ENCODE measurements around the gene BRD9. TPM values are rescaled to one million over a fixed set of nuclear protein-coding genes. Genes with fewer than 3 reads are reported as not detected.
A peak's percentile ranks its signal among the peaks of the same experiment; 100 is the strongest.
"Not testable (repeated sequence)": the region's sequence is repeated elsewhere in the genome, so short reads cannot be mapped to it uniquely, and the experiment has no call there.

BRD9 gene
- total RNA-seq, 2 experiments from 2014 or later: 52.3 to 54.0 TPM

DNA sequence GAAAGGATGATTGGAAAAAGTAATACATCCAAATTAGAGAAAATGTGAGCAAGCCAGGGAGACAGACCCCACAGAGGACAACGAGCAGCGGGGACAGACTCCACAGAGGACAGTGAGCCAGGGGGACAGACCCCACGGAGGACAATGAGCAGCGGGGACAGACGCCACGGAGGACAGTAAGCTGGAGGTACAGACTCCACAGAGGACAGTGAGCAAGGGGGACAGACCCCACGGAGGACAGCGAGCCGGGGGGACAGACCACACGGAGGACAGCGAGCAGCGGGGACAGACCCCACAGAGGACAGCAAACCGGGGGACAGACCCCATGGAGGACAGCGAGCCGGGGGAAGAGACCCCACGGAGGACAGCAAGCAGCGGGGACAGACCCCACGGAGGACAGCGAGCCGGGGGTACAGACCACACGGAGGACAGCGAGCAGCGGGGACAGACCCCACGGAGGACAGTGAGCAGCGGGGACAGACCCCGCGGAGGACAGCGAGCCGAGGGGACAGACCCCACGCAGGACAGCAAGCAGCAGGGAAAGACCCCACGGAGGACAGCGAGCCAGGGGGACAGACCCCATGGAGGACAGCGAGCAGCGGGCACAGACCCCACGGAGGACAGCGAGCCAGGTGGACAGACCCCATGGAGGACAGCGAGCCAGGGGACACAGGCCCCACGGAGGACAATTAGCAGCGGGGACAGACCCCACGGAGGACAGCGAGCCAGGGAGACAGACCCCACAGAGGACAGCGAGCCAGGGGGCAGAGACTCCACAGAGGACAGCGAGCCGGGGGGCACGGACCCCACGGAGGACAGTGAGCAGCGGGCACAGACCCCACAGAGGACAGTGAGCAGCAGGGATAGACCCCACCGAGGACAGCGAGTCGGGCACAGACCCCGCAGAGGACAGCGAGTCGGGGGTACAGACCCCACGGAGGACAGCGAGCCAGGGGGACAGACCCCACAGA lies 39.9 kb downstream of the BRD9 start:
- Mint-ChIP-seq H3K4me3 (no peak overlapping the region), H3K4me1 (no peaks in the 10 kb centered on the region), H3K27ac (no peak overlapping the region), H3K27me3 (no peaks in the 10 kb centered on the region), H3K36me3 (ENCODE audit: low read depth) (no peaks in the 10 kb centered on the region), H3K9me3 (no peaks in the 10 kb centered on the region)
- ChIA-PET POLR2A (no interaction called here), CTCF (no interaction called here)
- no peak for DNase-seq

DNA sequence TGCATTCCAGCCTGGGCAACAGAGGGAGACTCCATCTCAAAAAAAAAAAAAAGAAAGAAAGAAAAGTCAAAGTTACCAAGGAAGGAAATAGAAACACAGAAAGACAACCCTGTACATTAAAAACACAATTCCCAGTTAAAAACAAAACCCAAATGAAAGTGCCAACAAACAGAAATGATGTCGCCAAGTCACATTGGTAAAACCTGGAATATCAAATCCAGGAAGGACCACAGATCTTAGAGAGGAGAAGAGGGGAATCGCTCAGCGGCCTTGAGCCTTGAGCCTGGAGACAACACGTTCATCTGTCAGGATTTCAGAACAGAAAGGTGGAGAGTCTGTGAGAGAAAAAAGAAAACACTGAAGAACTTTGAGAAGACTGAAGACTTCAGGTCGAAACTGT lies 40.6 kb downstream of the BRD9 start:
- Mint-ChIP-seq H3K9me3 (no peaks in the 10 kb centered on the region), H3K36me3 (ENCODE audit: low read depth) (no peaks in the 10 kb centered on the region), H3K4me1 (no peaks in the 10 kb centered on the region), H3K4me3 (no peak overlapping the region), H3K27me3 (no peaks in the 10 kb centered on the region), H3K27ac (no peak overlapping the region)
- DNase-seq: no peak
- ChIA-PET POLR2A (no interaction called here), CTCF (no interaction called here)

DNA sequence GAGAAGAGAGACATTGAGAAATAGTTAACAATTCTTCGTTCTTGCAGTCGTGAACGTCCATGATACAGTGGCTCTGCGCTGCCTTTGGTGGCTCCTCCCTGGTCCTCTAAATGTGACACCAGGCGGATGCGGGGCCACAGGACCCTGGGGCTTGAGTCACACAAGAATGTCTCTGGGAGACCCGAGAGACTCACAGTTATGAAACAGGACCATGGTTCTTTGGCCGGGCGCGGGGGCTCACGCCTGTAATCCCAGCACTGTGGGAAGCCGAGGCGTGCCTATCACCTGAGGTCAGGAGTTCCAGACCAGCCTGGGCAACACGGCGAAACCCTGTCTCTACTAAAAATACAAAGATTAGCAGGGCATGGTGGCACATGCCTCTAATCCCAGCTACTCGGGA lies 41.0 kb downstream of the BRD9 start:
- Mint-ChIP-seq H3K27ac (no peak overlapping the region), H3K9me3 (no peaks in the 10 kb centered on the region), H3K36me3 (ENCODE audit: low read depth) (no peaks in the 10 kb centered on the region), H3K4me1 (peaks cover 3% of the 10 kb centered on the region), H3K4me3 (no peak overlapping the region), H3K27me3 (no peaks in the 10 kb centered on the region)
- ChIA-PET POLR2A (no interaction called here), CTCF (no interaction called here)
- no peak for DNase-seq

- H3K27me3 Mint-ChIP-seq: no peaks in the 10 kb centered on the region
- no peaks in the 10 kb centered on the region for H3K36me3 Mint-ChIP-seq (ENCODE audit: low read depth)
- CTCF ChIA-PET: no interaction called here
- no peak for DNase-seq
- no peak overlapping the region for H3K4me3 Mint-ChIP-seq
- H3K4me1 Mint-ChIP-seq: peaks cover 4% of the 10 kb centered on the region
- H3K9me3 Mint-ChIP-seq: no peaks in the 10 kb centered on the region
- no peak overlapping the region for H3K27ac Mint-ChIP-seq
- POLR2A ChIA-PET: no interaction called here
Measured at GRCh38 chr5:851076-851475, 41.5 kb downstream of the BRD9 start.

GRCh38 chr5:850511-851006 lies 42.0 kb downstream of the BRD9 start, which contains the start of gene ZDHHC11:
Gene ZDHHC11, minus strand, starts transcription at chr5:850986. Its CDS starts 384 bp downstream, at chr5:850602.
- Mint-ChIP-seq H3K4me3 (no peak within 1 kb of the TSS), H3K27me3 (no peaks in the 10 kb centered on the region), H3K4me1 (peaks cover 4% of the 10 kb centered on the region), H3K36me3 (ENCODE audit: low read depth) (no peaks in the 10 kb centered on the region), H3K9me3 (no peaks in the 10 kb centered on the region), H3K27ac (no peak within 1 kb of the TSS)
- POLR2A ChIA-PET: no interaction called here
- CTCF ChIA-PET: no interaction called here
- DNase-seq: no peak

- ChIA-PET POLR2A (no interaction called here), CTCF (no interaction called here)
- Mint-ChIP-seq H3K27ac (no peak overlapping the region), H3K4me1 (peaks cover 4% of the 10 kb centered on the region), H3K9me3 (no peaks in the 10 kb centered on the region), H3K27me3 (no peaks in the 10 kb centered on the region), H3K4me3 (no peak overlapping the region), H3K36me3 (ENCODE audit: low read depth) (no peaks in the 10 kb centered on the region)
- DNase-seq: no peak
Measured at GRCh38 chr5:849651-850301, 42.8 kb downstream of the BRD9 start.

DNA sequence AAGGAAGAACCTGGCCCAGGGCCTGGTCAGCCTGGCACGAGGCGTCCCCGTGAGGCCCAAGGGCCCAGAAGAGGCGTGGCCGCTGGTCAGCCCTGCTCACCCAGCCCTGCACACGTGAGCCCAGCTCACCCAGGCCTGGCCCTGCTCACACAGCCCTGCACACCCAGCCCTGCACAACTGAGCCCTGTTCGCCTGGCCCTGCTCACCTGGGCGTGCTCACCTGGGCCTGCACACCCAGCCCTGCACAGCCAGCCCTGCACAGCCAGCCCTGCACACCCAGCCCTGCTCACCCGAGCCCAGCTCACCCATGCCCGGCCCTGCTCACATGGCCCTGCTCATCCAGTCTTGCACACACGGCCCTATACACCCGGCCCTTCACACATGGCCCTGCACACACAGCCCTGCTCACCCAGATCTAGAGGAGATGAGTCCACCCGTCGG lies 43.9 kb downstream of the BRD9 start:
- DNase-seq: no peak
- no peaks in the 10 kb centered on the region for H3K9me3 Mint-ChIP-seq
- H3K4me1 Mint-ChIP-seq: peaks cover 4% of the 10 kb centered on the region
- no peak overlapping the region for H3K4me3 Mint-ChIP-seq
- no peak overlapping the region for H3K27ac Mint-ChIP-seq
- CTCF ChIA-PET: no interaction called here
- no peaks in the 10 kb centered on the region for H3K36me3 Mint-ChIP-seq (ENCODE audit: low read depth)
- POLR2A ChIA-PET: no interaction called here
- no peaks in the 10 kb centered on the region for H3K27me3 Mint-ChIP-seq

- POLR2A ChIA-PET; H3K4me1 Mint-ChIP-seq; CTCF ChIA-PET; H3K27me3 Mint-ChIP-seq; H3K9me3 Mint-ChIP-seq; DNase-seq; H3K4me3 Mint-ChIP-seq; H3K36me3 Mint-ChIP-seq (ENCODE audit: low read depth); H3K27ac Mint-ChIP-seq: not testable (repeated sequence)
Measured at GRCh38 chr5:847736-848135, 44.9 kb downstream of the BRD9 start.

GRCh38 chr5:847212-847611 lies 45.4 kb downstream of the BRD9 start:
- POLR2A ChIA-PET; H3K27ac Mint-ChIP-seq; CTCF ChIA-PET; H3K27me3 Mint-ChIP-seq; H3K36me3 Mint-ChIP-seq (ENCODE audit: low read depth); H3K4me1 Mint-ChIP-seq; H3K4me3 Mint-ChIP-seq; DNase-seq; H3K9me3 Mint-ChIP-seq: not testable (repeated sequence)

GRCh38 chr5:846602-847091 lies 46.0 kb downstream of the BRD9 start:
- CTCF ChIA-PET; H3K27ac Mint-ChIP-seq; POLR2A ChIA-PET; H3K36me3 Mint-ChIP-seq (ENCODE audit: low read depth); H3K4me1 Mint-ChIP-seq; H3K27me3 Mint-ChIP-seq; H3K4me3 Mint-ChIP-seq; H3K9me3 Mint-ChIP-seq: not testable (repeated sequence)
- DNase-seq: peak; percentile 34

- POLR2A ChIA-PET; CTCF ChIA-PET; H3K4me1 Mint-ChIP-seq; H3K27me3 Mint-ChIP-seq; H3K9me3 Mint-ChIP-seq; H3K4me3 Mint-ChIP-seq; H3K27ac Mint-ChIP-seq; DNase-seq; H3K36me3 Mint-ChIP-seq (ENCODE audit: low read depth): not testable (repeated sequence)
Measured at GRCh38 chr5:845676-846601, 46.7 kb downstream of the BRD9 start.

DNA sequence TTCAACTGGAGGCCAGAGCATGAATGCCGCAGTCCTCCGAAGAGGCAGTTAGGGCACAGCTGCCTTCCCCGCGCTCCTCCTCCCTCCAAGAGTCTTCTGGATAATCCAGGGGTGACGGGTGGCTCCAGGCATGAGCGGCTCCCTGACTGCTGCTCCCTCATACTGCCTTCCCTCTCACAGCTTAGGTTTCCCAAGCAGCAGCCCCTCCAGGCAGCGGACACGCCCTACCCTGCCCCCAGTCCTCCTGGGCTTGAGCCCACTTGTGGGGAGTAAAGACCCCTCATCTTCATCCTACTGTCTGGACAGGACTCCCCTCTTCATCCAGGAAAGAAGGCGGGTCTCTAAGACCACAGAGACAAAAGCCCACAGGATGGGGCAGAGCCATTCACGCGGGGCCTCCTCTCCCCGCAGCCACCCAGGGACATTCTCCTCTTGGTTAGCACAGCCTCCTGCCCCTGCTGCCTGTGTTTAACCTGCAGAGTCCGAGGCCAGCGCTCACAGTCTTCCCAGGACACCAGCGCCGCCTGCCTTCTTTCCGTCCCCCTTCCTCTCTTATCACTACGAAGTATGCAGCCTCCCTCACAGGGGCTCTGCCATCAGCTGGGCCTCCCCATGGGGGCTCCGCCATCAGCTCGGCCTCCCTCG lies 47.4 kb downstream of the BRD9 start:
- H3K4me3 Mint-ChIP-seq; H3K36me3 Mint-ChIP-seq (ENCODE audit: low read depth); DNase-seq; POLR2A ChIA-PET; H3K9me3 Mint-ChIP-seq; CTCF ChIA-PET; H3K4me1 Mint-ChIP-seq; H3K27ac Mint-ChIP-seq; H3K27me3 Mint-ChIP-seq: not testable (repeated sequence)

- H3K4me1 Mint-ChIP-seq; DNase-seq; H3K27ac Mint-ChIP-seq; H3K27me3 Mint-ChIP-seq; H3K4me3 Mint-ChIP-seq; CTCF ChIA-PET; H3K9me3 Mint-ChIP-seq; H3K36me3 Mint-ChIP-seq (ENCODE audit: low read depth); POLR2A ChIA-PET: not testable (repeated sequence)
Measured at GRCh38 chr5:844426-844825, 48.2 kb downstream of the BRD9 start.

All from activated CD4-positive, alpha-beta memory T cell treated with anti-CD3 and anti-CD28 coated beads, Interleukin-2, amount 10 ng/mL, durations not matched to agents 7 days and 5 days (primary cell).